H1 (cell line): ENCODE data around the gene HTR3A. TPM values are rescaled to one million over a fixed set of nuclear protein-coding genes. Genes with fewer than 3 reads are reported as not detected.
A peak's percentile ranks its signal among the peaks of the same experiment; 100 is the strongest.

Experiments used
- CTCF ChIA-PET: fragments of 300-600 bp; sonication (Branson Sonifier 250); formaldehyde crosslinking; loops from one replicate; lab custom pipeline; 2021; ENCODE audit not compliant: partially characterized antibody; lab: Charles Lee
- POLR2A ChIA-PET: fragments of 300-600 bp; sonication (Branson Sonifier 250); formaldehyde crosslinking; loops from one replicate; lab custom pipeline; 2021; ENCODE audit warnings: inconsistent platforms; ENCODE audit not compliant: partially characterized antibody; lab: Charles Lee
- DNase-seq, 2 experiments: peaks; one replicate each; pipeline versions ENCODE4 v3.0.0 to v3.0.0-alpha.2; 2010 to 2022; ENCODE audit warnings: low spot score in 2 of 2, low read depth in 1 of 2, mixed read lengths in 1 of 2
- FAIRE-seq: peaks from 2 replicates; lab custom pipeline; 2011; peaks lifted over from hg19 to GRCh38; lab: Jason Lieb, UNC
- H2AFZ ChIP-seq: 2 replicates; pipeline ENCODE4 v1.8.1; 2012; ENCODE audit warnings: low read length, inconsistent platforms
- H2AK5ac ChIP-seq: 2 replicates; pipeline ENCODE4 v1.6.1; 2013; ENCODE audit warnings: low read depth, low read length
- H2BK120ac ChIP-seq: replicated peaks from 2 replicates; pipeline ENCODE3; 2013; ENCODE audit warnings: low read depth, low read length, inconsistent platforms
- H2BK12ac ChIP-seq: 2 replicates; pipeline ENCODE4 v1.6.1; 2013; ENCODE audit warnings: low read depth, low read length
- H2BK15ac ChIP-seq: 2 replicates; pipeline ENCODE4 v1.6.1; 2013; ENCODE audit warnings: low read length
- H2BK20ac ChIP-seq: 2 replicates; pipeline ENCODE4 v1.6.1; 2013; ENCODE audit warnings: low read length
- H2BK5ac ChIP-seq: 2 replicates; pipeline ENCODE4 v1.6.1; 2013; ENCODE audit warnings: low read depth, low read length
- H3K14ac ChIP-seq: 2 replicates; pipeline ENCODE4 v1.6.1; 2013; ENCODE audit warnings: inconsistent platforms; ENCODE audit not compliant: insufficient read length
- H3K18ac ChIP-seq: 2 replicates; pipeline ENCODE4 v1.6.1; 2013; ENCODE audit warnings: low read length; ENCODE audit errors: extremely low read depth
- H3K23ac ChIP-seq: 2 replicates; pipeline ENCODE4 v1.6.1; 2013; ENCODE audit warnings: inconsistent platforms; ENCODE audit not compliant: insufficient read length
- H3K23me2 ChIP-seq: 2 replicates; pipeline ENCODE4 v1.6.1; 2013; ENCODE audit warnings: low read depth, low read length
- H3K27ac ChIP-seq: 2 replicates; pipeline ENCODE4 v1.6.1; 2011; ENCODE audit warnings: low read depth, low read length, inconsistent platforms
- H3K27me3 ChIP-seq, 4 experiments: replicated peaks in 1 of 4; 1 replicate in 1 of 4; 2 replicates in 3 of 4; pipeline versions ENCODE4 v1.6.1 to v1.8.1; 2011 to 2013; ENCODE audit warnings: low read length in 3 of 4, mild to moderate bottlenecking in 3 of 4, inconsistent platforms in 2 of 4, mixed read lengths in 2 of 4, moderate library complexity in 1 of 4; ENCODE audit not compliant: control insufficient read depth in 3 of 4, insufficient read depth in 3 of 4; ENCODE audit errors: extremely low read depth in 1 of 4
- H3K36me3 ChIP-seq, 4 experiments: 2 replicates each; pipeline versions ENCODE4 v1.6.1 to v1.8.1; 2011 to 2013; ENCODE audit warnings: mild to moderate bottlenecking in 4 of 4, low read length in 3 of 4, moderate library complexity in 2 of 4, control low read depth in 1 of 4, inconsistent platforms in 1 of 4; ENCODE audit not compliant: insufficient read depth in 4 of 4, control insufficient read depth in 2 of 4
- H3K4ac ChIP-seq: replicated peaks from 2 replicates; pipeline ENCODE3; 2013; ENCODE audit warnings: low read length, low read depth, mixed read lengths, inconsistent platforms; ENCODE audit not compliant: insufficient read length
- H3K4me1 ChIP-seq, 4 experiments: replicated peaks in 1 of 4; 1 replicate in 1 of 4; 2 replicates in 3 of 4; pipeline versions ENCODE4 v1.6.1 to v1.8.1; 2011 to 2013; ENCODE audit warnings: low read length in 3 of 4, inconsistent platforms in 2 of 4, mixed read lengths in 1 of 4; ENCODE audit not compliant: insufficient read depth in 4 of 4, control insufficient read depth in 3 of 4
- H3K4me2 ChIP-seq, 2 experiments: 2 replicates each; pipeline versions ENCODE4 v1.6.1 to v1.8.1; 2011 to 2013; ENCODE audit warnings: low read depth in 2 of 2, low read length in 2 of 2, control low read depth in 1 of 2, inconsistent platforms in 1 of 2, mild to moderate bottlenecking in 1 of 2; ENCODE audit not compliant: insufficient read depth in 1 of 2
- H3K4me3 ChIP-seq, 4 experiments: fragments of 200-600, 300-600 bp in 1 of 4; sonication (generic), shearing (Covaris generic), sonication (Bioruptor Twin) in 1 of 4; 2 replicates each; pipeline versions ENCODE4 v1.5.1 to v1.8.1; 2011 to 2016; ENCODE audit warnings: low read length in 4 of 4, low read depth in 3 of 4, control low read depth in 2 of 4, inconsistent platforms in 2 of 4, mild to moderate bottlenecking in 2 of 4, mixed read lengths in 1 of 4, moderate library complexity in 1 of 4; ENCODE audit not compliant: insufficient read depth in 2 of 4; ENCODE audit errors: extremely low read depth in 1 of 4
- H3K56ac ChIP-seq: replicated peaks from 2 replicates; pipeline ENCODE3; 2013; ENCODE audit warnings: low read depth, mild to moderate bottlenecking, mixed read lengths, low read length, inconsistent platforms; ENCODE audit not compliant: insufficient read length
- H3K79me1 ChIP-seq: 2 replicates; pipeline ENCODE4 v1.6.1; 2013; ENCODE audit warnings: low read depth, low read length, control low read depth
- H3K79me2 ChIP-seq, 2 experiments: 2 replicates each; pipeline versions ENCODE4 v1.6.1 to v1.8.1; 2012 to 2013; ENCODE audit warnings: low read length in 2 of 2, mild to moderate bottlenecking in 2 of 2, inconsistent platforms in 1 of 2; ENCODE audit not compliant: insufficient read depth in 2 of 2, control insufficient read depth in 1 of 2
- H3K9ac ChIP-seq, 4 experiments: replicated peaks in 1 of 4; 1 replicate in 1 of 4; 2 replicates in 3 of 4; pipeline versions ENCODE4 v1.6.1 to v1.8.1; 2011 to 2013; ENCODE audit warnings: low read depth in 3 of 4, low read length in 3 of 4, control low read depth in 2 of 4, mild to moderate bottlenecking in 2 of 4, moderate library complexity in 2 of 4, inconsistent platforms in 1 of 4; ENCODE audit errors: extremely low read depth in 1 of 4
- H3K9me3 ChIP-seq, 2 experiments: 2 replicates each; pipeline versions ENCODE4 v1.6.1 to v1.8.1; 2012 to 2013; ENCODE audit warnings: mild to moderate bottlenecking in 2 of 2, moderate library complexity in 2 of 2, control low read depth in 1 of 2, inconsistent platforms in 1 of 2, low read depth in 1 of 2, low read length in 1 of 2, mixed read lengths in 1 of 2; ENCODE audit not compliant: insufficient read depth in 2 of 2
- H4K20me1 ChIP-seq, 2 experiments: replicated peaks in 1 of 2; 2 replicates each; pipeline versions ENCODE3 to v1.8.1; 2011 to 2013; ENCODE audit warnings: inconsistent platforms in 2 of 2, low read length in 2 of 2, mild to moderate bottlenecking in 1 of 2; ENCODE audit not compliant: insufficient read depth in 2 of 2, control insufficient read depth in 1 of 2
- H4K5ac ChIP-seq: 2 replicates; pipeline ENCODE4 v1.6.1; 2013; ENCODE audit warnings: low read length, low read depth, mixed read lengths, inconsistent platforms; ENCODE audit not compliant: insufficient read length
- H4K8ac ChIP-seq: 2 replicates; pipeline ENCODE4 v1.8.0; 2013; ENCODE audit warnings: mild to moderate bottlenecking, moderate library complexity, low read length, inconsistent platforms; ENCODE audit not compliant: insufficient read depth; ENCODE audit errors: extremely low read depth
- H4K91ac ChIP-seq: replicated peaks from 2 replicates; pipeline ENCODE3; 2013; ENCODE audit warnings: low read length, mixed read lengths, inconsistent platforms; ENCODE audit not compliant: insufficient read length
- RBBP5 ChIP-seq: IDR thresholded peaks from 2 replicates; pipeline ENCODE4 v1.7.1; 2012; ENCODE audit warnings: low read depth, mild to moderate bottlenecking, inconsistent platforms, low read length, moderate library complexity, borderline replicate concordance
- SIX5 ChIP-seq: IDR thresholded peaks from 2 replicates; pipeline ENCODE4 v1.6.1; 2011; ENCODE audit warnings: mild to moderate bottlenecking, low read depth, low read length
- WGBS, 2 experiments: shearing (Covaris generic) in 1 of 2; methylation state at CpG; one replicate each; pipeline versions ENCODE4 v1.1.6 to v1.1.7; 2013 to 2015; ENCODE audit warnings: low lambda C conversion rate in 2 of 2, mixed read lengths in 2 of 2, inconsistent platforms in 1 of 2, low coverage in 1 of 2, missing lambda C conversion rate in 1 of 2; ENCODE audit not compliant: insufficient replicate concordance in 2 of 2, insufficient coverage in 1 of 2, insufficient read length in 1 of 2; ENCODE audit errors: extremely low coverage in 1 of 2, missing lambda C conversion rate in 1 of 2; 5-methylcytosine and 5-hydroxymethylcytosine counted together
- polyA plus RNA-seq, 7 experiments: library from polyadenylated mRNA; depleted of rRNA in 3 of 7; stranded (reverse) in 5 of 7; unstranded in 2 of 7; fragments of >200 nt in 5 of 7; fragments of 200-250 nt in 2 of 7; gene quantifications; 1 replicate in 5 of 7; 2 replicates in 1 of 7; 4 replicates in 1 of 7; pipeline versions ENCODE4 v1.2.1 to v1.2.3, GENCODE V29; 2011 to 2013; ENCODE audit warnings: missing spikeins in 2 of 7, mixed read lengths in 2 of 7
- total RNA-seq: library from RNA; stranded (reverse); fragmentation: NEBNext Ultra II Directional; extraction: Animal tissue kit (Norgen Biotek cat#: 25700); gene quantifications from 2 replicates; pipeline ENCODE4 v1.2.1, GENCODE V29; 2021

The HTR3A gene
- total and polyA plus RNA-seq, 2 of the 8 experiments (the other 6 are each of a cell fraction or from before 2014, with no cell fraction given) = 7.5 to 8.9 TPM

GRCh38 chr11:113952070-113952469, 22.8 kb upstream of the HTR3A start:
- H3K79me2 ChIP-seq = no peaks in the 10 kb centered on the region
- H3K27me3 ChIP-seq = peaks cover 0 to 2% (median 0%) of the 10 kb centered on the region in 4 experiments; a peak in 2 of 7 replicates
- no peak overlapping the region for H2BK120ac ChIP-seq
- H3K9me3 ChIP-seq = no peaks in the 10 kb centered on the region
- peak overlapping the region; percentile 20; the same call in 1 of the 2 replicates for H2BK15ac ChIP-seq
- no peak overlapping the region for H4K8ac ChIP-seq
- H2BK20ac ChIP-seq = peak overlapping the region; percentile 67
- no peak overlapping the region for H3K27ac ChIP-seq
- no peak overlapping the region for H2BK5ac ChIP-seq
- DNase-seq = no peak
- H3K4me2 ChIP-seq = no peak overlapping the region
- TF ChIP-seq SIX5 (no peak), RBBP5 (no peak)
- no peak overlapping the region for H2AK5ac ChIP-seq
- ChIA-PET POLR2A (interaction anchor here (0.6 to 1.0 kb wide), 2 partner anchors 37 to 39 kb away, joined by 3 read pairs; no protein-coding TSS in a partner anchor), CTCF (interaction anchor here (0.7 to 2.9 kb wide), 6 partner anchors 10 to 56 kb away, joined by 3 to 22 read pairs (median 3); partner anchors contain the start of gene HTR3A)
- H4K20me1 ChIP-seq = no peaks in the 10 kb centered on the region
- no peaks in the 10 kb centered on the region for H3K79me1 ChIP-seq
- no peak overlapping the region for H3K4ac ChIP-seq
- peak overlapping the region; percentile 30; the same call in 1 of the 2 replicates for H2BK12ac ChIP-seq
- no peak overlapping the region for H3K14ac ChIP-seq
- H3K9ac ChIP-seq = no peak overlapping the region
- H3K36me3 ChIP-seq = no peaks in the 10 kb centered on the region
- 82% methylated on average over 10 of the region's 10 CpGs; no CpG with 5 or more reads in 1 of the 2 experiments for WGBS, 2 experiments
- no peaks in the 10 kb centered on the region for H3K23me2 ChIP-seq
- no peak overlapping the region for H3K23ac ChIP-seq
- no peak overlapping the region for H3K4me3 ChIP-seq
- peak overlapping the region; percentile 63 for H3K18ac ChIP-seq
- H4K91ac ChIP-seq = peak overlapping the region; percentile 49
- no peak overlapping the region for H4K5ac ChIP-seq
- H2AFZ ChIP-seq = peak overlapping the region; percentile 79; the same call in 1 of the 2 replicates
- no peak for FAIRE-seq
- H3K4me1 ChIP-seq = peaks cover under 1 to 11% (median 4%) of the 10 kb centered on the region in 4 experiments
- no peak overlapping the region for H3K56ac ChIP-seq
